Ammon's horn (tissue), 1 donor: ENCODE measurements around the gene ARF1.

Source experiments
- DNase-seq: peaks from one replicate; pipeline ENCODE4 v3.0.0-alpha.2; 2016; ENCODE audit warnings: low spot score

The ARF1 gene

DNA sequence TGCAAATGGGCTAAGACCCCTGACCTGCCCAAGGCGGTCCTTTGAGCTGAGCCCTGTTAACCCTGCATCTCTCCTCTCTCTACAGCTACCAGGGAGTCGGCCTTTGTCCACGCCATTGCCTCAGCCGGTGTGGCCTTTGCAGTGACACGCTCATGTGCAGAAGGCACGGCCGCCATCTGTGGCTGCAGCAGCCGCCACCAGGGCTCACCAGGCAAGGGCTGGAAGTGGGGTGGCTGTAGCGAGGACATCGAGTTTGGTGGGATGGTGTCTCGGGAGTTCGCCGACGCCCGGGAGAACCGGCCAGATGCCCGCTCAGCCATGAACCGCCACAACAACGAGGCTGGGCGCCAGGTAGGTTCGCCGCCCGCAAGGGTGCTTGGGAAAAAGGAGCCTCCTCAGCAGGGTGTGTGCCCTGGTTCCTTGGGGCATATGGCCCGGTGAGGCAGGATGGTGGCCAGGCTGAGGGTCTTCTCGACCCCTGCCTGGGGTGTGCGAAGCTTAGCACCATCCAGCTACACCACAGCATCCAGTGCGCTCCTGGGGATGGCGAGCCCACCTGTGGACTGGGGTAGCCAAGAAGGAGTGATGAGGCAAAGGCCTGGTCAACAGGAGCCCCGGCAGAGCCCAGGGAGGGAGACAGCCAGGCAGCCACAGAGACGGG lies 31.8 kb upstream of the ARF1 start:
- DNase-seq = no peak

DNA sequence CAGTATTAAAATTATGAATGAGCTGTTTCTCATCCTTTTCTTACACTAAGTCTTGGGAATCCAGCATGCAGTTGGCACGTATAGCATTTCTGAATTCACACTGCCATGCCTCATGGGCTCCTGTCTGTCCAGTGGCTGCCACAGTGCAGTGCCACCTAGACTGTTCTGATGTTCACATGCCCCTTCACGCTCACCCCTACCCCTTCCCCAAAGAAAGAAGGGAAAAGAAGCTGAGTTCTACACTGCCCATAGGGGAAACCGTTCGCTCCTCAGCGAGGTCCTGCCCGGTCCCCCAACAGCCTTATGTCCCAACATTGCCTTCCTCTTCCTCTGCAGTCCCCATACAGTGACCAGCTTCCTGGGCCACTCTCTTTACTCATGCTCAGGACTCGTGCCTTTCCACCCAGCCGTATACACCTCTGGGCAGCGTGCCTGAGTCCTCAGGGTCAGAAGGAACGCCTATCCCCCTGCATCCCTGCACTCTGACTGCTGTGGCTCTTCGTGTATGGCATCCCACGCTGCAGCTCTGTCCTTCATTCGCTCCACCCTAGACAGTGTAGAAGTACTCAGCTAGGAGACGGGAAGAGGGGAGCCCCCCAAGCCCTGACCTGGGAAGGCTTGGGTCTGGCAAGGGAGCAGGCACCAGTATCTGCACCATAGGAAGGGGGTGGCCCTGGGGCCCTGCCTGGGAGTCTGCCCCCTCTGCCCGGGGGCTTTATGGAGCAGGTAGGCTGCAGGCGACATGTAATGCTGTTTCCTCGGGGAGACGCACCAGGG lies 24.1 kb upstream of the ARF1 start:
- DNase-seq = no peak

GRCh38 chr1:228058949-228059633 lies 23.4 kb upstream of the ARF1 start:
- no peak for DNase-seq

DNA sequence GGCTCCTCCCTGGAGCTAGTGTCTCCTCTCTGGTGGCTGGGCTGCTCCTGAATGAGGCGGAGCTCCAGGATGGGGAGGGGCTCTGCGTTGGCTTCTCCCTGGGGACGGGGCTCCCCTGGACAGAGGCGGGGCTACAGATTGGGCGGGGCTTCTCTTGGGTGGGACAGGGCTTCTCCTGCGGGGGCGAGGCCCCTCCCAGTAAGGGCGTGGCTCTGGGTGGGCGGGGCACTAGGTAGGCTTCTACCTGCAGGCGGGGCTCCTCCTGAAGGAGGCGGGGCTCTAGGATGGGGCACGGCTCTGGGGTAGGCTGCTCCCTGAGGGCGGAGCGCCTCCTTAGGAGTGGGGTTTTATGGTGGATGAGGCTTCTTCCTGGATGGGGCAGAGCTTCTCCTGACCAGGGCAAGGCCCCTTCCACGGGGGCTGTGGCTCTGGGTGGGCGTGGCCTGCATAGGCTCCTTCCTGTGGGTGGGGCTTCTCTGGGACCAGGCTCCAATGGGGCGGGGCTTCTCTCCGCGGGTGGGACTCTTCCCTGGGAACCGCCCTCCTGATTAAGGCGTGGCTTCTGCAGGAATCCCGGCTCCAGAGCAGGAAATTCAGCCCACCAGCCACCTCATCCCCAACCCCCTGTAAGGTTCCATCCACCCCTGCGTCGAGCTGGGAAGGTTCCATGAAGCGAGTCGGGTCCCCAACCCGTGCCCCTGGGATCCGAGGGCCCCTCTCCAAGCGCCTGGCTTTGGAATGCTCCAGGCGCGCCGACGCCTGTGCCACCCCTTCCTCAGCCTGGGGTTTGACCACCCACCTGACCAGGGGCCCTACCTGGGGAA lies 22.7 kb upstream of the ARF1 start:
- no peak for DNase-seq

GRCh38 chr1:228060458-228061190 lies 21.9 kb upstream of the ARF1 start:
- DNase-seq = no peak

- DNase-seq = no peak
Measured at GRCh38 chr1:228061411-228062084, 21.0 kb upstream of the ARF1 start.

- no peak for DNase-seq
Measured at GRCh38 chr1:228062085-228062791, 20.3 kb upstream of the ARF1 start.

DNA sequence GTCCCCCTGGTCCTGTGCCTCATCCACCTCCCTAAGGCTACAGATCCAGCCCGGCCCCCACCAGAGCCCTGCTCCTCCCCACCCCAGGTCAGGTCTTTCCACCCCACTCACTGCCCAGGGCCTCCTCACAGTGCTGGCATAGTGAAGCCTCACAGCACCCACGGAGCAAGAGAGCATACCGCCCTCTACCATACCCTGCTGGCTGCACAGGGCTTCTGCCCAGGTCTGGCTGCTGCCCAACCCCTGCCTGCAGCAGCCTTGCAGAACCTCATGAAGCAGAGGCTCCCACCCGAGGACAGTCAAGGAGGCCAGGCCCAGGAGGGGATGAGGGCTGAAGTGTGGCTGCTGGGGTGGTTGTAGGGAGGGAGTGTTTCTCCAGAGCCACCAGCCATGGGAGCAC lies 19.7 kb upstream of the ARF1 start:
- no peak for DNase-seq

DNA sequence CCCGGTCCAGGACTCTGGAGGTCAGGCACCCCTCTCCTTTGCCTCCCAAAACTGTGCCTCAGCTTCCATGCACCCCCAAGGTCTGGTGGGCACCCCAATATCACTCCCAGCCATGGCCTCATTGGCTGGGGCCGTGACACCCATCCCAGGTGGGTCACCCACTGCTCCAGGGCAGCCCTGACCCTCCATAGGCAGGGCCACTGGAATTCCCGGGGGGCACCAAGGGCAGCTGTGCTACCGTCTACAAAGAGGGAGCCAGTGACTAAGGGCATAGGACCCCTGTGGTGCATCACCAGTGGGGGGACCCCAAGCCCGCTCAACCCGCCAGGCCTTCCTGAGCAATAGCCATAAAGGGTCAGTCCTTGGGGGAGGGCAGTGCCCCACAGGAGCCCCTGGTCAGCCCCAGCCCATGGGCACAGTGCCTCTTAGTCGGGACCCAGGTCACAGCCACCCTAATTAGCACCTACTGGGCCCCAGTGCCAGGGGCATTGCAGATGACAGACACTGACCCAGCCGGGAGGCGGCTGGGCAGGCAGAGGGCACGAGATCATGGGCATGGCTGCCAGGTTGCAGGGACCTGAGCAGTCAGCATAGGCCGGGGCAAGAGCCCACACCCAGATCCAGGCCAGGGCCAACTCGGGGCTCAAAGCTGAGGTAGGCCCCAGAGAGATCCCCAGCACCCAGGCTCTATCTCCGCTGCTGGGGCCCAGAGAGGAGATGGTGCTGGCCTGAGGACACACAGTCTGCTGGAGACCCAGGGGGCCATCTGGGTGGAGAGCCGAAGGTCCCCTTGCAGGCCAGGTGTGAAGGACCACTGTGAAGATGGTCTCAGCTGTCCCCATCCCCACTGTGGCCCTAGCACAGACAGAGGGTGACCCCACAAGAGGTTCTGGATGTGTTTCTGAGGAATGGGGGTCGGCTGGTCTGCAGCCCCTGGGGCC lies 19.0 kb upstream of the ARF1 start:
- no peak for DNase-seq

DNA sequence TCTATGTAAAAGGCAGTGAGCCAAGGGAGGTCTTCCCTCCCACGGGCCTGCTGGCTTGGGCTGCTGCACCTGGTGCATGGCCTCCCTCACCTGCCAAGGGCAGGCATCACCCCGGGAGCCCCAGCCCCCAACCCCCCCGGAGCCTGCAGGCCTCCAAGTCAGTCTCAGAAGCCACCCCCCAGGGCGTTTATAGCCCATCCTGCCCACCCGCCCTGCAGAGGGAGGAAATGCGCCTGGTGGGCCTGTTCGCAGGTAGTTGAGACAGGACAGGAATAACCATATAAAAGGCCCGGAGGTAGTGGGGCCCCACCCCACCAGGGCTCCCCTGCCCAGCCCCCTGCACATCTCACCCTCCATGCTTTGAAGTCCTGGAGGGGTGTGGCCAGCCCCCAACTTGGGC lies 18.2 kb upstream of the ARF1 start:
- no peak for DNase-seq

DNA sequence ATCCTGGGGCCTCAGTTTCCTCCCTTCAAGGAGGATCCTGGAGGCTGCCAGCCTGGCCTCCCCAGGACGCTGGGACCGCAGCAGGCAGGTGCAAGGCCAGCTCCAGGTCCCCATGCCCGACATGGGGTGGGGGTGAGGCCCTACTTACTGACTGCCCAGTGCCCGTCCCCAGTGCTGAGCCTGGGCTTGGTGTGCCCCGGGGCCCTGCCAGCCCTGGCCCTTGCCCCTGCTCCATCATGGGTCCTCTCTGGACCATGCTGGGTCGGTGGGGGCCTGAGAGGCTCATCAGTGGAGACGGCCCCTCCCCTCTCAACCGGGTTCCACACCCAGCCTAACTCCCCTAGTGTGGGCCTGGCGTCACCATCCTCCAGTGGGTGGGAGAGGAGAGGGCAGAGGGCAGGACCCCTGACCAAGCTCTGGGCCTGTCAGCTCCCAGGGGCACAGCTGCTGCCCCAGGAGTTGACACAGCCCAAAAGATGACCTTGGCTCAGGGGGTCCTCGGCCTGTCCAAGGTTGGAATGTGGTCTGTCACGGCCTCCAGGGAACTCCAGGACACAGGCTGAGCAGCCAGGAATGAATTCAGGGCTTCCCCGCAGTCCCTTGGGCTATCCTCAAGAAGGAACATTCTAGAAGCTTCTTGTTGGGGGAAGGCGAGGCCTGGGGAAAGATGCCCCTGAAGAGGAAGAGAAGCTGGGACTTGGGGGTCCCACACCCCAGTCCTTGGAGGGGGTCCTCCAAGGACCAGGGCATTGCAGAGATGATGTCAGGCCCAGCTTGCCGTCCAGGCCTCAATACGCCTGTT lies 17.6 kb upstream of the ARF1 start:
- no peak for DNase-seq

DNA sequence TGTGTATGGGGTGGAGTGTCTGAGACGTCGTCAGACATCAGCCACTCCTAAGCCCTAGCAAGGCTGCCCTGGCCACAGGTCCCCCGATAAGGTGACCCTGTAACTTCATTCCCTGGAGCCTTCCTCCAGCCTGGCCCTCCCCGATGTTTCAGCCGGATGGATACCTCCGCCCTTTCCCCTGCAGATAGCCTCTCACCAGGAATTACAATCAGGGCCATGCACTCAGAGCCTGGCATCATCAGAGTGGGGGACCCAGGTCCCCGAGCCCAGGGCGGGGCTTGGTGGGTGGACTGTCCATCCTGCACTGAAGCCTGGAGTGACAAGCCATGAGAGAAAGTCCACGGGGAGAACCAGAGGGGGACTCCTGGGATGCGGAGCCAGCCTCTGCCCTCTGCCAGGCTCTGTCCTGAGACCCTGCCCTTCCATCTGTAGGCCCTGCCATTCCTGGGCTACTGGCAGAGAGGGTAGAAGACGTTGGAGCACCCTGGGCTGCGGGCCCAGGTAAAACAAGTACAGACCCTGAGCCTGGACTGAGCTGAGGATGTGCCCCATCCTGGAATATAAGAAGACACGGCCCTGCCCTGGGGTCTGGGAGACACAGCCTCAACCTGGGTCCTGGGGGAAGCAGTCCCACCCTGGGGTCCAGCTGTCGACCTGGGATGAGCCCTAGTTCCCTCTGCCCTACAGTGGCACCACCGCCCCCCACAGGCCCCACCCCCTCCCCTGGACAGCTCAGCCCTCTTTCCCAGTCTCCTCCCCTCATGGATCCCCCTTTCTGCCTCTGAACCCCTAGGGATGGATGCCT lies 16.8 kb upstream of the ARF1 start:
- no peak for DNase-seq

DNA sequence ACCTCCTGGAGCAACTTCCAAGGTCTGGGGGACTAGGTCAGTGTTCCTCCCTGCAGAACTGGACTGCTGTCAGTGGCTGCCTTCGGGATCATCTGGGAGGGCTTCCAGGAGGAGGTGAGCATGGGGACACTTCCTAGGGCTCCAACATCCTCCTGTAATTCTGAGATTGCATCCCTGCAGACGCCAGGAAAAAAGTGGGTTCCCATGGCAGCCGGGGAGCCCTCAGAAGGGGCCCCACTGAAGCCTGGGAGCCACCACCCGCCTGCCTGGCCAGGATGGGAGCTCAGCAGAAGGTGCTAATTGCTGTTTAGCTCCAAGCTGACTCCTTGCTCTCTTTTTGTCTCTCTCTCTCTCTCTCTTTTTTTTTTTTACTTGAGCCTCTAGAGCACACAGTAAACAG lies 16.1 kb upstream of the ARF1 start:
- no peak for DNase-seq

- no peak for DNase-seq
Measured at GRCh38 chr1:228066891-228067654, 15.4 kb upstream of the ARF1 start.

DNA sequence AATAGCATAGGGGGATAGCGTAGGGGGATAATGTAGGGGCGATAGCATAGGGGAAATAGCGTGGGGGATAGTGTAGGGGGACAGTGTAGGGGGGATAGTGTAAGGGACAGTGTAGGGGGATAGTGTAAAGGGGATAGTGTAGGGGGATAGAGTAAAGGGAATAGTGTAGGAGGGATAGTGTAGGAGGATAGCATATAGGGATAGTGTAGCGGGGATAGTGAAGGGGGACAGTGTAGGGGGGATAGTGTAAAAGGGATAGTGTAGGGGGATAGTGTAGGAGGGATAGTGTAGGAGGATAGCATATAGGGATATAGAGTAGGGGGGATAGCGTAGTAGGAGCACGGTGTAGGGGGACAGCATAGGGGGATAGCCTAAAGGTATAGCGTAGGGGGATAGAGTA lies 14.1 kb upstream of the ARF1 start:
- no peak for DNase-seq

DNA sequence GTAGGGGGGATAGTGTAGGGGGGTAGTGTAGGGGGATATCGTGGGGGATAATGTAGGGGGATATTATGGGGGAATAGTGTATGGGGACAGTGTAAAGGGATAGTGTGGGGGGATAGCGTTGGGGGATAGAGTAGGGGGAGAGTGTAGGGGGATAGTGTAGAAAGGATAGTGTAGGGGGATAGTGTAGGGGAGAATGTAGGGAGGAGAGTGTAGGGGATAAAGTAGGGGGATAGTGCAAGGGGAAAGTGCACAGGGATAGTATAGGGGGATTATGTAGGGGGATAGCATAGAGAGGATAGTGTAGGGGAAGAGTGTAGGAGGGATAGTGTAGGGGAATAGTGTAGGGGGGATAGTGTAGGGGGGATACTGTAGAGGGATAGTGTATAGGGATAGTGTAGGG lies 12.3 kb upstream of the ARF1 start:
- DNase-seq = no peak

DNA sequence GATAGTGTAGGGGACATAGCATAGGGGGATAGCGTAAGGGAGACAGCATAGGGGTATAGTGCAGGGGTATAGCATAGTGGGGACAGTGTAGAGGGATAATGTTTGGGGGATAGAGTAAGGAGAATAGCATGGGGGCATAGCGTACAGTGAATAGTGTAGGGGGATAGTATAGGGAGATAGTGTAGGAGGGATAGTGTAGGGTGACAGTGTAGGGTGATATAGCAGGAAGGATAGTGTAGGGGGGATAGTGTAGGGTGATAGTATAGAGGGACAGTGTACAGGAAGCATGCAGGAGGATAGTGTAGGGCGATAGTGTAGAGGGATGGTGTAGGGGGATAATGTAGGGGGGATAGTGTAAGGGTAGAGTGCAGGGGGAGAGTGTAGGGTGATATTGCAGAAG lies 11.7 kb upstream of the ARF1 start:
- DNase-seq = no peak
